Psoas muscle (tissue), 8 donors: ENCODE data around the gene TMEM271. TPM values are rescaled to one million over a fixed set of nuclear protein-coding genes. Genes with fewer than 3 reads are reported as not detected.

Experiments
- ATAC-seq, 4 donors: fragments of 200-7000 bp; cut with Tn5 transposase; one replicate each; pipeline ENCODE4 v1.9.1; 2020; ENCODE audit warnings: moderate library complexity in 3 of 4, mild to moderate bottlenecking in 2 of 4
- DNase-seq, 2 donors: peaks; one replicate each; pipeline ENCODE4 v3.0.0-alpha.2; 2020
- H3K27ac ChIP-seq: fragments of 200-600 bp; one replicate; pipeline ENCODE4 v1.8.0; 2022
- H3K27me3 ChIP-seq, 3 donors: fragments of 200-600 bp in 1 of 3; one replicate each; pipeline versions ENCODE4 v1.6.1 to v1.8.0; 2013 to 2022; ENCODE audit warnings: low read length in 2 of 3, mild to moderate bottlenecking in 2 of 3, moderate library complexity in 1 of 3; ENCODE audit not compliant: insufficient read depth in 3 of 3
- H3K36me3 ChIP-seq, 2 donors: fragments of 200-600 bp in 1 of 2; one replicate each; pipeline versions ENCODE4 v1.6.1 to v1.8.0; 2013 to 2022; ENCODE audit warnings: low read depth in 1 of 2, mild to moderate bottlenecking in 1 of 2, moderate library complexity in 1 of 2; ENCODE audit not compliant: insufficient read depth in 1 of 2
- H3K4me1 ChIP-seq: fragments of 200-600 bp; one replicate; pipeline ENCODE4 v1.8.0; 2022
- H3K4me3 ChIP-seq: fragments of 200-600 bp; one replicate; pipeline ENCODE4 v1.8.0; 2022; ENCODE audit warnings: mild to moderate bottlenecking
- H3K9me3 ChIP-seq: fragments of 200-600 bp; one replicate; pipeline ENCODE4 v1.8.0; 2022
- WGBS, 3 donors: extraction: QIAGEN DNeasy Blood & Tissue Kit; methylation state at CpG; one replicate each; pipeline versions ENCODE4 v1.1.6 to v1.1.7; 2013; 5-methylcytosine and 5-hydroxymethylcytosine counted together
- intact Hi-C, 2 donors: fragments of 100-400 bp; cut with DNase I; formaldehyde crosslinking; loops; one replicate each; pipeline versions ENCODE4 v1.11.0 to v1.14.2; 2022
- polyA plus RNA-seq, 3 donors: library from polyadenylated mRNA; stranded (reverse); fragments of 200-250 nt; gene quantifications; one replicate each; pipeline ENCODE4 v1.2.3, GENCODE V29; 2013
- total RNA-seq, 4 donors: library from RNA; stranded (reverse); fragmentation: NEBNext Ultra II Directional in 2 of 4; extraction: Animal tissue kit (Norgen Biotek cat#: 25700) in 2 of 4; gene quantifications; one replicate each; pipeline versions ENCODE4 v1.2.1 to v1.2.4, GENCODE V29; 2021 to 2023
- TF ChIP-seq, protein P1 (sequence below): fragments of 200-600 bp; IDR thresholded peaks from one replicate; pipeline ENCODE4 v1.8.0; 2022; ENCODE audit warnings: antibody characterized with exemption
- donor health status: healthy with polysubstance abuse.
- donor health status: DM: no; HTN: no; CAD: no; lungs with moderate emphysema.
- donor health status: Bipolar disorder and iron deficiency.
- donor health status: healthy.
- donor health status: DM: yes; HTN: yes; CAD: no.
- donor health status: DM: no; HTN: no; CAD: no.
- donor health status: DM: no; HTN: no; CAD: no.
- donor health status: DM: yes; HTN: yes; CAD: no.

Gene TMEM271
- total and polyA plus RNA-seq, 7 donors = not detected

DNA sequence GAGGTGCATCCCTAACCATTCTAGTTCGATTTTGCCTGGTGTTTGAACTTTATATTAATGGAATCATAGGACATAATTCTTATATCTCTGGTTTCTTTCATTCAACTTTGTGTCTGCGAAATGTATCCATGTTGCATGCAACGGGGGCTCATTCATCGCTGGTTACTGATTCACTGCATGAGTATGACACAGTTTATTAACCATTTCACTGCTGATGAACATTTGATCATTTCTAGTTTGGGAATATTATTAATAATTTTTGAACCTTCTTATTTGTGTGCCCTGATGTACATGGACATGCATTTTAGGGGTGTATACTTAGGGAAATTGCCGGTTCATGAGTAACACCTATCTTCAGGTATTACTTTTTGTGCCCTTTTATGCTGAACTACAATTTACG, 5.1 kb upstream of the TMEM271 start:
- Histone ChIP-seq H3K4me1 (no peaks in the 10 kb centered on the region), H3K27ac (no peak overlapping the region), H3K9me3 (no peaks in the 10 kb centered on the region), H3K27me3 (peaks cover 0 to 38% (median 22%) of the 10 kb centered on the region in 3 donors), H3K36me3 (no peaks in the 10 kb centered on the region), H3K4me3 (no peak overlapping the region)
- 48 to 52% (median 51%) methylated on average over 6 of the region's 6 CpGs for WGBS, 3 donors
- ATAC-seq = no peak
- TF ChIP-seq, protein P1, sequence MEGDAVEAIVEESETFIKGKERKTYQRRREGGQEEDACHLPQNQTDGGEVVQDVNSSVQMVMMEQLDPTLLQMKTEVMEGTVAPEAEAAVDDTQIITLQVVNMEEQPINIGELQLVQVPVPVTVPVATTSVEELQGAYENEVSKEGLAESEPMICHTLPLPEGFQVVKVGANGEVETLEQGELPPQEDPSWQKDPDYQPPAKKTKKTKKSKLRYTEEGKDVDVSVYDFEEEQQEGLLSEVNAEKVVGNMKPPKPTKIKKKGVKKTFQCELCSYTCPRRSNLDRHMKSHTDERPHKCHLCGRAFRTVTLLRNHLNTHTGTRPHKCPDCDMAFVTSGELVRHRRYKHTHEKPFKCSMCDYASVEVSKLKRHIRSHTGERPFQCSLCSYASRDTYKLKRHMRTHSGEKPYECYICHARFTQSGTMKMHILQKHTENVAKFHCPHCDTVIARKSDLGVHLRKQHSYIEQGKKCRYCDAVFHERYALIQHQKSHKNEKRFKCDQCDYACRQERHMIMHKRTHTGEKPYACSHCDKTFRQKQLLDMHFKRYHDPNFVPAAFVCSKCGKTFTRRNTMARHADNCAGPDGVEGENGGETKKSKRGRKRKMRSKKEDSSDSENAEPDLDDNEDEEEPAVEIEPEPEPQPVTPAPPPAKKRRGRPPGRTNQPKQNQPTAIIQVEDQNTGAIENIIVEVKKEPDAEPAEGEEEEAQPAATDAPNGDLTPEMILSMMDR = no peak
- intact Hi-C loops = no loop called here
- no peak for DNase-seq

DNA sequence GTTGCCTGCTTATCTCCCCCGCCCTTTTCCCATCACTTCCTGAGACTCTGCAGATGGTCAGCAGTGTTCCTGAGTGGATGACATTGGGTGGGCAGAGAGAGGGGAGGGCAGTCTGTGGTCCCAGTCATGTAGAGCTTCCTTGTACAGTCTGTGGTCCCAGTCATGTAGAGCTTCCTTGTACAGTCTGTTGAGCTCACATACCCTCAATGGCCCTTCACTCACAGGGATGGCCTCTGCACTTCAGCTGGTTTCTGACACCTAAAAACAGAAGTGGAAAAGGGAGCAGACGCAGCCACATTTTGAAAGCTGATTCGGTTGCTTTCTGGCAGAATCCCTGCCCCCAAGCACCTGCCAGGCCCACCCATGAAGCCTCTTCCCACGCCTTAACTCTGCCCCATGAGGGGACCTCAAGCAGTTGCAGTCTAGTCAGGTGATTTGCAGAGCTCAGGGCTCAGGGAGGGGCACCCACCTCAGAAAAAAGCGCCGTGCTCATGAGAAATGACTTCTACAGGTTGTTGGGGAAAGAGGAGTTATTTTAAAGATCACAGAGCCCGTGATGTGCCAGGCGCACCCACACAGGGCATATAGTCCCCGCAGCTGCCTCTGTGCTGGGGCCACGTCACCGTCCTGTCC, 3.6 kb upstream of the TMEM271 start:
- 36 to 40% (median 38%) methylated on average over 11 of the region's 11 CpGs for WGBS, 3 donors
- Histone ChIP-seq H3K4me3 (no peak overlapping the region), H3K27ac (no peak overlapping the region), H3K4me1 (no peaks in the 10 kb centered on the region), H3K36me3 (no peaks in the 10 kb centered on the region), H3K9me3 (no peaks in the 10 kb centered on the region), H3K27me3 (peaks cover 0 to 44% (median 27%) of the 10 kb centered on the region in 3 donors)
- no peak for DNase-seq
- intact Hi-C loops = no loop called here
- TF ChIP-seq, protein P1 = no peak
- ATAC-seq = no peak

DNA sequence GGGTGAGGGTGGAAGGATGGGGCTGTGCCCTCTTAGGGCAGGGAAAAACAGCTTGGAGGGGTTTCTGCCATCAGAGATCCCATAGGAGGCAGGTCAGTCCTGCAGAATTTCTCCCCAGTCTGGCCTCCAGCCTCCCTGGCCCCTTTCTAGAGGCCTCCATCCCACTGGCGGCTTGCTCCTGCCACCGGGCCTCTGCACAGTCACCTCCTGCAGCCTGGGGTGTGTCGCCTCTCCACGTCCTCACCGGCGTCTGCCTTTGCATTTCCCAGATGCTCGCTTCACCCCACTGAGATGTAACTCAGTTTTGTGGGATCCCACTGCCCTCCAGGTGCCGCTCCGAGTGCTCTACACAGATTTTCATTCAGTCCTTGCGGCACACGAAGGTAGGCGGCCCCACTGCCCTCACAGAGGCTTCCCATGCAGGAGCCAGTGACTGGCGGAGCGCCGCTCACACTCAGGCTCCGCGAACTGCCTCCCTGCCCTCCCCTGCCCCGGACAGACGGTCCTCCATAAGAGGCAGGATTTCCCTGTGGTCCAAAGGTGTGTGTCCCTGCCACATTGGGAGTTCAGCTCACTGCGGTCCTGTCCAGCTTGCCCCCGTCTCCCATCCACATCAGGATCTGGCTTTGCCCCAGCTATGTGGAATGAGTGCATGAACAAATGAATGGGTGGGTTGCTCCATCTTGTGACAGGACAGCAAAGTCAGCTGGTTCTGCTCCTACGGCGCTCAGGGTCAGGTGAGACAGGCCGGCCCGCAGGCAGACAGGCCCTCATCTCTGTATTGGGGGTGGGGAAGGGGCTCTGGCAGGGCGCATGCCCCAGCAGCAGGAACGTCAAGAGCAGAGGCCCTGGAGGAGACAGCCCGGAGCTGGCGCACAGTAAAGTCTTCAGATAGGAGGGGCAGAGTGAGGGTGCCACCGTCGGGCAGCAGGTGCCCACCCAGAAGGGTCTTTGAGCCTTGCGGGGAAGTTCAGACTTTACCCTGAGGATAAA, 2.7 kb upstream of the TMEM271 start:
- Histone ChIP-seq H3K36me3 (no peaks in the 10 kb centered on the region), H3K9me3 (no peaks in the 10 kb centered on the region), H3K4me1 (no peaks in the 10 kb centered on the region), H3K27me3 (peaks cover 0 to 51% (median 31%) of the 10 kb centered on the region in 3 donors), H3K4me3 (no peak overlapping the region), H3K27ac (no peak overlapping the region)
- no peak for ATAC-seq
- TF ChIP-seq, protein P1 = no peak
- 19 to 27% (median 21%) methylated on average over 30 to 32 of the region's 32 CpGs for WGBS, 3 donors
- DNase-seq = no peak
- intact Hi-C loops = no loop called here

DNA sequence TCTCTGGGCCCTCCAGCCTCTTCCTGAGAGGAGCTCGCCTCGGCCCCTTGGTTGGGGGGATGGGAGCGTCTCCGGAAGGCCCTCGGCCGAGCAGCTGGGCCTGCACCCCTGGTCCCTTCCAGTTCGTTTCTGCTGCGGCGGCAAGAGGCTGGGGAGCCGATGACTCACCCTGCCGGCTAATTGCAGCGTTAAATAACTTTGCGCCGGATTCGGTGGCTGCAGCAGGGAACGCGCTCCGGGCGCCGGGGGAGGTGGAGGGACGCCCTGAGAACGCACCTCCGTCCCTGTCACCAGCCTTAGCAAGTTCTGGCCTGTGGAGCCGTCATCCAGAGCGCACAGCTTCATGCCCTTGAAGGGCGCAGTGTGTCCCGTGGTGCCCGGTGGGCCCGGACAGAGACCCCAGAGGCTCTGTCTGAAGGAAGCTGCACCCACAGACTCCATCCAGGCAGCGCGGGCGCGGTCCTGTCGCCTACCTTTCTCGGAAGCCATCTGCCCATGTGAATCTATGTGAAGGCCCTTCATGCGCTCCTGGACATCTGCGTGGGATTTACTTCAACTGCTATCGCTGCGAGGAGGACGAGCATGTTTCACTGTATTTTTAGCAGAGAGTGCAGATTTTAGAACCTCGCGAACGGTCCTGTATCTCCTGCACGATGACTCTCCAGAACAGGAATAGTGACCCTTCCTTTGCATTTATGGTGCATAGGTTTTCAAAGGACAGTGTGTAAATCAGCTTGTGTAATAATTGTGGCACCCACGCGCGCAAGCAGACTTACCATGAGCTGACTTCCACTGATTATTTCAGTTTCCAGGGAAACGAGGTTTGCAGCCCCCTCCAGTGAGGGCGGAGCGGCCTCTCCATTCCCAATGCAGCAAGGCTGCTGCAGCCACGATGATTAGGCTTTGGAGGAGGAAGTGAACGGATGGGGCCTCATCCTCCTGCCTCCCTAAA, 1.7 kb upstream of the TMEM271 start:
- Histone ChIP-seq H3K4me1 (no peaks in the 10 kb centered on the region), H3K4me3 (no peak overlapping the region), H3K36me3 (no peaks in the 10 kb centered on the region), H3K27me3 (peaks cover 0 to 58% (median 34%) of the 10 kb centered on the region in 3 donors), H3K27ac (no peak overlapping the region), H3K9me3 (no peaks in the 10 kb centered on the region)
- ATAC-seq (no peak), DNase-seq (no peak)
- 4 to 7% (median 4%) methylated on average over 49 to 52 of the region's 52 CpGs for WGBS, 3 donors
- intact Hi-C loops = no loop called here
- TF ChIP-seq, protein P1 = no peak
